Mucosa of rectum (tissue), 2 donors: ENCODE data around the gene CDCA5.
A peak's percentile ranks its signal among the peaks of the same experiment; 100 is the strongest.

Experiments
- H3K27ac ChIP-seq, 2 donors: one replicate each; pipeline ENCODE4 v1.7.0; 2013; ENCODE audit warnings: inconsistent platforms in 2 of 2, low read depth in 2 of 2, low read length in 2 of 2
- H3K27me3 ChIP-seq, 2 donors: one replicate each; pipeline ENCODE4 v1.7.0; 2013; ENCODE audit warnings: low read length in 2 of 2; ENCODE audit not compliant: control insufficient read depth in 2 of 2, insufficient read depth in 2 of 2
- H3K36me3 ChIP-seq, 2 donors: one replicate each; pipeline ENCODE4 v1.7.0; 2013; ENCODE audit warnings: low read length in 2 of 2; ENCODE audit not compliant: control insufficient read depth in 2 of 2, insufficient read depth in 2 of 2
- H3K4me1 ChIP-seq, 2 donors: one replicate each; pipeline ENCODE4 v1.7.0; 2013; ENCODE audit warnings: low read length in 2 of 2, mild to moderate bottlenecking in 1 of 2; ENCODE audit not compliant: control insufficient read depth in 2 of 2, insufficient read depth in 2 of 2
- H3K4me3 ChIP-seq, 2 donors: one replicate each; pipeline ENCODE4 v1.7.0; 2013; ENCODE audit warnings: low read length in 2 of 2
- H3K9ac ChIP-seq, 2 donors: one replicate each; pipeline ENCODE4 v1.7.0; 2013; ENCODE audit warnings: low read length in 2 of 2, low read depth in 1 of 2, mild to moderate bottlenecking in 1 of 2
- H3K9me3 ChIP-seq, 2 donors: one replicate each; pipeline ENCODE4 v1.7.0; 2013; ENCODE audit warnings: low read length in 2 of 2; ENCODE audit not compliant: control insufficient read depth in 2 of 2
- donor health status: healthy.
- donor health status: Normal muscosa, but diverticular disease.

The CDCA5 gene

GRCh38 chr11:65127473-65128181 lies 43.8 kb upstream of the CDCA5 start:
- Histone ChIP-seq H3K4me3 (no peak overlapping the region), H3K9ac (no peak overlapping the region), H3K36me3 (peaks cover 69 to 82% of the 10 kb centered on the region in 2 donors), H3K27ac (no peak overlapping the region), H3K9me3 (no peaks in the 10 kb centered on the region), H3K4me1 (peaks cover 8 to 9% of the 10 kb centered on the region in 2 donors), H3K27me3 (no peaks in the 10 kb centered on the region)

GRCh38 chr11:65126624-65127274 lies 42.9 kb upstream of the CDCA5 start:
- Histone ChIP-seq H3K27me3 (no peaks in the 10 kb centered on the region), H3K9ac (no peak overlapping the region), H3K4me3 (no peak overlapping the region), H3K36me3 (peaks cover 61 to 74% of the 10 kb centered on the region in 2 donors), H3K9me3 (no peaks in the 10 kb centered on the region), H3K27ac (no peak overlapping the region), H3K4me1 (peaks cover 5 to 6% of the 10 kb centered on the region in 2 donors)

- H3K27me3 ChIP-seq: no peaks in the 10 kb centered on the region
- no peaks in the 10 kb centered on the region for H3K9me3 ChIP-seq
- H3K36me3 ChIP-seq: peaks cover 52 to 66% of the 10 kb centered on the region in 2 donors
- no peak overlapping the region for H3K4me3 ChIP-seq
- H3K9ac ChIP-seq: no peak overlapping the region
- no peak overlapping the region for H3K27ac ChIP-seq
- peaks cover 15 to 16% of the 10 kb centered on the region in 2 donors for H3K4me1 ChIP-seq
Observed at GRCh38 chr11:65125197-65126056, 41.6 kb upstream of the CDCA5 start.

GRCh38 chr11:65124480-65125196 lies 40.8 kb upstream of the CDCA5 start:
- Histone ChIP-seq H3K9ac (no peak overlapping the region), H3K36me3 (peaks cover 52 to 66% of the 10 kb centered on the region in 2 donors), H3K9me3 (no peaks in the 10 kb centered on the region), H3K27me3 (no peaks in the 10 kb centered on the region), H3K27ac (no peak overlapping the region), H3K4me1 (peaks cover 15 to 16% of the 10 kb centered on the region in 2 donors), H3K4me3 (no peak overlapping the region)

GRCh38 chr11:65121865-65122696 lies 38.2 kb upstream of the CDCA5 start, which contains the start of the genes FAU and MRPL49:
Gene FAU (minus strand): TSS chr11:65122134. CDS start chr11:65121813, 321 bp downstream.
Gene MRPL49 (plus strand): TSS chr11:65122321. CDS start chr11:65122347, 26 bp downstream.
- H3K9me3 ChIP-seq: no peaks in the 10 kb centered on the region
- H3K27me3 ChIP-seq: no peaks in the 10 kb centered on the region
- H3K36me3 ChIP-seq: peaks cover 44 to 50% of the 10 kb centered on the region in 2 donors
- peaks cover 15 to 16% of the 10 kb centered on the region in 2 donors for H3K4me1 ChIP-seq
- peak within 1 kb of the TSS; percentile 90 to 94 for H3K27ac ChIP-seq
- H3K4me3 ChIP-seq: peak within 1 kb of the TSS; percentile 95 to 98
- peak within 1 kb of the TSS; percentile 96 to 98 for H3K9ac ChIP-seq

GRCh38 chr11:65121447-65121864 lies 37.6 kb upstream of the CDCA5 start:
- Histone ChIP-seq H3K36me3 (peaks cover 37 to 44% of the 10 kb centered on the region in 2 donors), H3K4me1 (peaks cover 21% of the 10 kb centered on the region in 2 donors), H3K9me3 (no peaks in the 10 kb centered on the region), H3K27ac (peak overlapping the region; percentile 90 to 94), H3K4me3 (peak overlapping the region; percentile 95 to 98), H3K27me3 (no peaks in the 10 kb centered on the region), H3K9ac (peak overlapping the region; percentile 85 to 98)

- H3K4me3 ChIP-seq: peak overlapping the region; percentile 95 to 98
- no peaks in the 10 kb centered on the region for H3K9me3 ChIP-seq
- peak overlapping the region; percentile 90 to 94 for H3K27ac ChIP-seq
- H3K9ac ChIP-seq: peak overlapping the region; percentile 85 to 98
- H3K27me3 ChIP-seq: no peaks in the 10 kb centered on the region
- H3K36me3 ChIP-seq: peaks cover 37 to 38% of the 10 kb centered on the region in 2 donors
- peaks cover 27% of the 10 kb centered on the region in 2 donors for H3K4me1 ChIP-seq
Observed at GRCh38 chr11:65120831-65121230, 37.0 kb upstream of the CDCA5 start.

- H3K4me1 ChIP-seq: peaks cover 29 to 30% of the 10 kb centered on the region in 2 donors
- no peak overlapping the region for H3K9ac ChIP-seq
- H3K9me3 ChIP-seq: no peaks in the 10 kb centered on the region
- H3K36me3 ChIP-seq: peaks cover 26 to 34% of the 10 kb centered on the region in 2 donors
- H3K4me3 ChIP-seq: no peak overlapping the region
- H3K27ac ChIP-seq: no peak overlapping the region
- no peaks in the 10 kb centered on the region for H3K27me3 ChIP-seq
Observed at GRCh38 chr11:65119670-65119995, 35.8 kb upstream of the CDCA5 start.
